ENCODE results near the gene GTF2H3. TPM values are rescaled to one million over a fixed set of nuclear protein-coding genes. Genes with fewer than 3 reads are reported as not detected.
"Not testable (repeated sequence)": the region's sequence is repeated elsewhere in the genome, so short reads cannot be mapped to it uniquely, and the experiment has no call there.

GTF2H3 gene
- total RNA-seq = 10 to 100 TPM; 36.6 to 40.3 TPM

- H3K9me3 Mint-ChIP-seq = no peaks in the 10 kb centered on the region
- no peaks in the 10 kb centered on the region for H3K27me3 Mint-ChIP-seq
- peak within 1 kb of the TSS; percentile 93 for H3K4me3 Mint-ChIP-seq
- peak within 1 kb of the TSS; percentile 82 for H3K27ac Mint-ChIP-seq
- CTCF ChIA-PET = interaction anchor here (1.1 to 1.5 kb wide), 2 partner anchors 10 to 81 kb away, joined by 3 read pairs; no protein-coding TSS in a partner anchor
- peaks cover 31% of the 10 kb centered on the region for H3K4me1 Mint-ChIP-seq
- DNase-seq = peak; percentile 98
- H3K36me3 Mint-ChIP-seq (ENCODE audit: low read depth) = peaks cover 34% of the 10 kb centered on the region
- POLR2A ChIA-PET = interaction anchor here (0.6 to 3.2 kb wide), 10 partner anchors 9 to 401 kb away, joined by 3 to 28 read pairs (median 4); partner anchors contain the start of genes ATP6V0A2, DDX55, MPHOSPH9 and MTRFR
Observed at GRCh38 chr12:123633379-123634141, at the start of gene GTF2H3, which contains the start of gene EIF2B1. TSS of gene GTF2H3 (plus strand) at chr12:123633829. CDS start at chr12:123633860, 31 bp downstream. TSS of gene EIF2B1 (minus strand) at chr12:123633686. CDS start at chr12:123633557, 129 bp downstream.

GRCh38 chr12:123591702-123592481, 41.7 kb upstream of the GTF2H3 start:
- no peak for DNase-seq
- peaks cover 45% of the 10 kb centered on the region for H3K4me1 Mint-ChIP-seq
- peaks cover 62% of the 10 kb centered on the region for H3K36me3 Mint-ChIP-seq (ENCODE audit: low read depth)
- H3K27ac Mint-ChIP-seq = peak overlapping the region; percentile 7
- ChIA-PET POLR2A (interaction anchor here (3.8 kb wide), 1 partner anchor 9 kb away, joined by 35 read pairs; the partner anchor contains the start of gene DDX55), CTCF (interaction anchor here (1.1 kb wide), 1 partner anchor 11 kb away, joined by 5 read pairs; no protein-coding TSS in a partner anchor)
- no peaks in the 10 kb centered on the region for H3K9me3 Mint-ChIP-seq
- no peaks in the 10 kb centered on the region for H3K27me3 Mint-ChIP-seq
- no peak overlapping the region for H3K4me3 Mint-ChIP-seq

DNA sequence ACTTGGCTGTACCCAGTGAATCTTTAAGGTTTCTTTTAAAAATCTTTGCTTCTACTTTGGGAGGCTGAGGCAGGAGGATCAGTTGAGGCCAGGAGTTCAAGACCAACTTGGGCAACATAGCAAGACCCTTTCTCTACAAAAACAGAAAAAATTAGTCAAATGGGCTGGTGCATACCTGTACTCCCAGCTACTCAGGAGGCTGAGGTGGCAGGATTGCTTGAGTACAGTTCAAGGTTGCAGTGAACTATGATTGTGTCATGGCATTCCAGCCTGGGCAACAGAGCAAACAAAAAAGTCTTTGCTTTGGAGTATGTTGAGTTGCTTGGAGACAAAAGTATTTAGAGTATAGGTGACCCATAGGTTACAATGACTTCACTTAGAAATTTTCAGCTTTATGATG, 37.9 kb upstream of the GTF2H3 start:
- Mint-ChIP-seq H3K27ac (no peak overlapping the region), H3K9me3 (no peaks in the 10 kb centered on the region), H3K27me3 (no peaks in the 10 kb centered on the region), H3K4me1 (peaks cover 33% of the 10 kb centered on the region), H3K36me3 (ENCODE audit: low read depth) (peaks cover 51% of the 10 kb centered on the region), H3K4me3 (no peak overlapping the region)
- CTCF ChIA-PET = no interaction called here
- no peak for DNase-seq
- POLR2A ChIA-PET = no interaction called here

DNA sequence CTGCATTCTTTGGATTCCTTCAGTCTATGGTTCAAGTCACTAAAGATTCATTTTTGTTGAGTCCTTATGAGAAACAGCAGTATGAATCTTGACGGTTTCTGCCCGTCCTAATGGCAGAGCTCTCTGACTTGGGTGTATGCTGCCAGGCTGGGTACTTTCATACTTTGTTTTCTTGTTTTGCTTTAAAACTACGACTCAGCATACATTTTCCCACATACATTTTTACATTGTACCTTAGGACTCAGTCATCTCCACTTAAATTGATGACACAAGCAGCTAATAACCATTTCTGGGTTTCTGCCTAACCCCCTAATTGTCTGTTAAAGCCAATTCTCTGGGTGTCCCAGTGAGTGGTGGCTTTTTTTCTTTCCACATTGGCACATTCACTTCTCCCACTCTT, 36.5 kb upstream of the GTF2H3 start:
- Mint-ChIP-seq H3K4me1 (peaks cover 32% of the 10 kb centered on the region), H3K27ac (no peak overlapping the region), H3K4me3 (no peak overlapping the region), H3K9me3 (no peaks in the 10 kb centered on the region), H3K36me3 (ENCODE audit: low read depth) (peaks cover 43% of the 10 kb centered on the region), H3K27me3 (no peaks in the 10 kb centered on the region)
- DNase-seq = no peak
- ChIA-PET CTCF (no interaction called here), POLR2A (no interaction called here)

GRCh38 chr12:123598522-123598921, 35.1 kb upstream of the GTF2H3 start:
- ChIA-PET POLR2A (interaction anchor here (0.7 kb wide), 1 partner anchor 11 kb away, joined by 3 read pairs; no protein-coding TSS in a partner anchor), CTCF (interaction anchor here (1.5 kb wide), 1 partner anchor 8 kb away, joined by 3 read pairs; no protein-coding TSS in a partner anchor)
- Mint-ChIP-seq H3K4me3 (no peak overlapping the region), H3K27me3 (no peaks in the 10 kb centered on the region), H3K36me3 (ENCODE audit: low read depth) (peaks cover 47% of the 10 kb centered on the region), H3K4me1 (peaks cover 36% of the 10 kb centered on the region), H3K9me3 (no peaks in the 10 kb centered on the region), H3K27ac (peak overlapping the region; percentile 9)
- no peak for DNase-seq

DNA sequence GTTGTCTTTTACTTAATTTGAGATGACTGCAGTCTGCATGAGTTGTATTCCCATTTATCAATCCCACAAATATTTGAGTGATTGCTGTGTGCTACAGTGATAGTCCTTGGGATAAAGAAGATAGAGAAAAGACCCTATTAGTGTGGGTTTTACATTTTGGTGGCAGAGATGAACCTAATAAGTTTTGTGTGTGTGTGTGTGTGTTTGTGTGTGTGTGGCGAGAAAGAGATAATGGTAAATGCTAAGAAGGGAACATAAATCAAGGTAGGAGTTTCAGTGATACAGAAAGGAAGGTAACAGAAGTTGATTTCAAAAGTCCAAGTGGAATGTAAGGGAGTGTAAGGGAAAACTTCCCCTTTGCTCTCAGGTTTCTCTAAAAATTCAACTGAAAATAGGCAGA, 34.3 kb upstream of the GTF2H3 start:
- no peaks in the 10 kb centered on the region for H3K27me3 Mint-ChIP-seq
- CTCF ChIA-PET = interaction anchor here (1.5 kb wide), 1 partner anchor 9 kb away, joined by 3 read pairs; no protein-coding TSS in a partner anchor
- H3K9me3 Mint-ChIP-seq = no peaks in the 10 kb centered on the region
- POLR2A ChIA-PET = interaction anchor here (4.0 kb wide), 1 partner anchor 8 kb away, joined by 35 read pairs; no protein-coding TSS in a partner anchor
- H3K4me1 Mint-ChIP-seq = peaks cover 41% of the 10 kb centered on the region
- H3K36me3 Mint-ChIP-seq (ENCODE audit: low read depth) = peaks cover 49% of the 10 kb centered on the region
- H3K27ac Mint-ChIP-seq = peak overlapping the region; percentile 9
- peak overlapping the region; percentile 28 for H3K4me3 Mint-ChIP-seq
- no peak for DNase-seq

DNA sequence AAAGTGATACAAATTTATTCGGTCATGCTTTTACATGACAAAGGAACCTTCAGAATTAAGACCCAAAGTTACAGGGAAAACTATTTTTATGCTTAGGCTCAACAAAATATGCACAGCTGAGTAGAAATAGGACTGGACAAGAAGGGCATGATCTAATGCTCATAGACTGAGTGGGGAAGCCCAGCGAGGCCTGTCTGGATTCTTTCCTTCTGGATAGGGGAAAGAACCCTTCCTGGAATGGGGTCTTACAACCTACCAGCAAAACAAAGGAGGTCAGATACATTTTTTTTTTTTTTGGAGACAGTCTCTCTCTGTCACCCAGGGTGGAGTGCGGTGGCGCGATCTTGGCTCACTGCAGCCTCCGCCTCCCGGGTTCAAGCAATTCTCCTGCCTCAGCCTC, 33.9 kb upstream of the GTF2H3 start:
- Mint-ChIP-seq H3K36me3 (ENCODE audit: low read depth) (peaks cover 51% of the 10 kb centered on the region), H3K4me3 (peak overlapping the region; percentile 47), H3K9me3 (no peaks in the 10 kb centered on the region), H3K27ac (no peak overlapping the region), H3K27me3 (no peaks in the 10 kb centered on the region), H3K4me1 (peaks cover 43% of the 10 kb centered on the region)
- no peak for DNase-seq
- ChIA-PET CTCF (interaction anchor here (1.5 kb wide), 1 partner anchor 9 kb away, joined by 3 read pairs; no protein-coding TSS in a partner anchor), POLR2A (interaction anchor here (4.0 kb wide), 1 partner anchor 9 kb away, joined by 35 read pairs; no protein-coding TSS in a partner anchor)

- peaks cover 48% of the 10 kb centered on the region for H3K36me3 Mint-ChIP-seq (ENCODE audit: low read depth)
- H3K9me3 Mint-ChIP-seq = no peaks in the 10 kb centered on the region
- peaks cover 47% of the 10 kb centered on the region for H3K4me1 Mint-ChIP-seq
- peak; percentile 88 for DNase-seq
- H3K27ac Mint-ChIP-seq = peak within 1 kb of the TSS; percentile 87
- no peaks in the 10 kb centered on the region for H3K27me3 Mint-ChIP-seq
- CTCF ChIA-PET = interaction anchor here (0.9 to 2.2 kb wide), 8 partner anchors 11 to 364 kb away, joined by 3 to 11 read pairs (median 4); partner anchors contain the start of gene KMT5A
- H3K4me3 Mint-ChIP-seq = peak within 1 kb of the TSS; percentile 86
- POLR2A ChIA-PET = interaction anchor here (0.6 to 4.0 kb wide), 27 partner anchors 10 to 1357 kb away, joined by 3 to 35 read pairs (median 5); partner anchors contain the start of genes ATP6V0A2, EIF2B1, GTF2H3 and KMT5A
Observed at GRCh38 chr12:123601602-123602489, 31.8 kb upstream of the GTF2H3 start, which contains the start of gene DDX55. TSS of gene DDX55 (plus strand) at chr12:123602099. CDS start at chr12:123602149, 50 bp downstream.

DNA sequence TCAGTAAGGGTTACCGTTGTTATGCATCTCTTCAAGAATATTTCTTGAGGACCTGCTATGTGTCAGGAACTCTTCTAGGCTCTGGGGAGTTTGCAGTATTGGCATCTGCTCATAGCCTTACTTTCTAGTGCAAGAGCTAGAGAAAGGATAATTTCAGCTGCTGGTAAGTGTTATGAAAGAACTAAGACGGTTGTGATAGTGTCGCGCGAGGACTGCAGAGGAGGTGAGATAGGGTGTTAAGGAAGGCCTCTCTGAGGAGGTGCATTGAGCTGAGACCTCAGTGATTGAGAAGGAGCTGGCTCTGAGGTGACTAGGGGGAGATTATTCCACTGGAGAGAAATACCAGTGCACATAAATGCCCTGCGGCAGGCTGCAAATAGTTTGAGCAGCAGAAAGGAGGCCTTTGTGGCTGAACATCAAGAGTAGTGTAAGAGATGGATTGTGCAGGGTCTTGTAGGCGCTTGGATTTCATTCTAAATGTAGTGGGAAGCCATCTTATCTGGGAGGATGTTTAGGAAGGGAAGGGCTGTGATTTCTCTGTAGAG, 30.9 kb upstream of the GTF2H3 start:
- Mint-ChIP-seq H3K9me3 (no peaks in the 10 kb centered on the region), H3K27me3 (no peaks in the 10 kb centered on the region), H3K4me3 (peak overlapping the region; percentile 86), H3K27ac (peak overlapping the region; percentile 76), H3K36me3 (ENCODE audit: low read depth) (peaks cover 48% of the 10 kb centered on the region), H3K4me1 (peaks cover 45% of the 10 kb centered on the region)
- CTCF ChIA-PET = interaction anchor here (0.9 to 2.2 kb wide), 6 partner anchors 12 to 365 kb away, joined by 3 to 11 read pairs (median 5); no protein-coding TSS in a partner anchor
- POLR2A ChIA-PET = interaction anchor here (0.7 to 4.0 kb wide), 23 partner anchors 9 to 370 kb away, joined by 3 to 35 read pairs (median 6); partner anchors contain the start of genes ATP6V0A2, EIF2B1, GTF2H3 and KMT5A
- DNase-seq = no peak

DNA sequence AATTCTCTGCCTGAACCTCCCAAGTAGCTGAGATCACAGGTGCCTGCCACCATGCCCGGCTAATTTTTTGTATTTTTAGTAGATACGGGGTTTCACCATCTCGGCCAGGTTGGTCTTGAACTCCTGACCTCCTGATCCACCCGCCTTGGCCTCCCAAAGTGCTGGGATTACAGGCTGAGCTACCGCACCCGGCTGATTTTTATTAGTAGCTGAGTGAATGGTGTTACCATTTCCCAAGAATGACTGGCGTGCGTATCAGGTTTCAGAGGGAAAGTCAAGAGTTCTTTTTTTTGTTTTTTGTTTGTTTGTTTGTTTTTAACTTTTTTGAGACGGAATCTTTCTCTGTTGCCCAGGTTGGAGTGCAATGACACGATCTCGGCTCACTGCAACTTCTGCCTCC, 30.1 kb upstream of the GTF2H3 start:
- H3K27ac Mint-ChIP-seq, H3K9me3 Mint-ChIP-seq, H3K27me3 Mint-ChIP-seq, DNase-seq: not testable (repeated sequence)
- ChIA-PET CTCF (interaction anchor here (2.2 kb wide), 1 partner anchor 15 kb away, joined by 11 read pairs; no protein-coding TSS in a partner anchor), POLR2A (interaction anchor here (1.3 to 2.2 kb wide), 3 partner anchors 10 to 371 kb away, joined by 3 to 10 read pairs (median 4); partner anchors contain the start of genes MPHOSPH9 and MTRFR)
- H3K4me1 Mint-ChIP-seq = peaks cover 47% of the 10 kb centered on the region
- peak overlapping the region; percentile 6 for H3K4me3 Mint-ChIP-seq
- H3K36me3 Mint-ChIP-seq (ENCODE audit: low read depth) = peaks cover 52% of the 10 kb centered on the region

GRCh38 chr12:123607756-123608155, 25.9 kb upstream of the GTF2H3 start:
- Mint-ChIP-seq H3K27ac (no peak overlapping the region), H3K4me1 (peaks cover 28% of the 10 kb centered on the region), H3K27me3 (no peaks in the 10 kb centered on the region), H3K36me3 (ENCODE audit: low read depth) (peaks cover 71% of the 10 kb centered on the region), H3K9me3 (no peaks in the 10 kb centered on the region), H3K4me3 (no peak overlapping the region)
- ChIA-PET CTCF (interaction anchor here (0.6 kb wide), 1 partner anchor 28 kb away, joined by 4 read pairs; no protein-coding TSS in a partner anchor), POLR2A (no interaction called here)
- DNase-seq = no peak
